HFF-Myc (cell line): ENCODE measurements around the gene CTNND2.

Experiments used
- DNase-seq: peaks from one replicate; pipeline ENCODE4 v3.0.0-alpha.2; 2011; ENCODE audit warnings: low read depth; ENCODE audit errors: extremely low read depth
- H3K4me3 ChIP-seq: replicated peaks from 2 replicates; pipeline ENCODE4 v1.5.1; 2011; ENCODE audit warnings: low read depth, mild to moderate bottlenecking, control low read depth, low read length
- TF ChIP-seq, protein P1 (sequence below): IDR thresholded peaks from 2 replicates; pipeline ENCODE4 v1.5.1; 2012; ENCODE audit warnings: mild to moderate bottlenecking, low read depth, low read length, control low read depth; ENCODE audit errors: missing control alignments

CTNND2 gene

GRCh38 chr5:11918463-11919045 lies 14.3 kb upstream of the CTNND2 start:
- TF ChIP-seq, protein P1, sequence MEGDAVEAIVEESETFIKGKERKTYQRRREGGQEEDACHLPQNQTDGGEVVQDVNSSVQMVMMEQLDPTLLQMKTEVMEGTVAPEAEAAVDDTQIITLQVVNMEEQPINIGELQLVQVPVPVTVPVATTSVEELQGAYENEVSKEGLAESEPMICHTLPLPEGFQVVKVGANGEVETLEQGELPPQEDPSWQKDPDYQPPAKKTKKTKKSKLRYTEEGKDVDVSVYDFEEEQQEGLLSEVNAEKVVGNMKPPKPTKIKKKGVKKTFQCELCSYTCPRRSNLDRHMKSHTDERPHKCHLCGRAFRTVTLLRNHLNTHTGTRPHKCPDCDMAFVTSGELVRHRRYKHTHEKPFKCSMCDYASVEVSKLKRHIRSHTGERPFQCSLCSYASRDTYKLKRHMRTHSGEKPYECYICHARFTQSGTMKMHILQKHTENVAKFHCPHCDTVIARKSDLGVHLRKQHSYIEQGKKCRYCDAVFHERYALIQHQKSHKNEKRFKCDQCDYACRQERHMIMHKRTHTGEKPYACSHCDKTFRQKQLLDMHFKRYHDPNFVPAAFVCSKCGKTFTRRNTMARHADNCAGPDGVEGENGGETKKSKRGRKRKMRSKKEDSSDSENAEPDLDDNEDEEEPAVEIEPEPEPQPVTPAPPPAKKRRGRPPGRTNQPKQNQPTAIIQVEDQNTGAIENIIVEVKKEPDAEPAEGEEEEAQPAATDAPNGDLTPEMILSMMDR = no peak
- DNase-seq = no peak
- H3K4me3 ChIP-seq = no peak overlapping the region

- TF ChIP-seq, protein P1 = no peak
- no peak for DNase-seq
- H3K4me3 ChIP-seq = no peak overlapping the region
These were observed 5.2 kb upstream of the CTNND2 start for GRCh38 chr5:11909471-11909870.

GRCh38 chr5:11906497-11906896 lies 2.3 kb upstream of the CTNND2 start:
- H3K4me3 ChIP-seq = no peak overlapping the region
- TF ChIP-seq, protein P1 = no peak
- DNase-seq = no peak

DNA sequence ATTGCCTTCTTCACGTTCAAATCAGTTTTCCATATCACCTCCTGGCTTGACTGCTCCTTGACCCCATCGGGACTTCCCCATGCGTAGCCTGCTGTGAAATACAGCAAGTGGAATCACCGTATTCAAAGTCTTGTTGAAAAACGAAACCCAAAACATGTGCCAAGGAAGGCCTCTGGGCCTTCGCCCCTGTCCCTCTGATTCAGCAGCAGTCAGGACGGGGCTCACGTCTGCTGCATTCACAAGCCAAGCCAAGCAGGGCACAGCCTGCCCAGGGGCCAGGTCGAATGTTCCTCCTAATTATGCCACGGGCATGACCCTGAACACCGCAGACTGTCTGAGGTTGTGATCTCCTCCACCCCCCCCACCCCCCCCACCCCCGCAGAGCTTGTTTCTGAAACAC lies 960 bp upstream of the CTNND2 start:
- TF ChIP-seq, protein P1 = no peak
- H3K4me3 ChIP-seq = no peak overlapping the region
- no peak for DNase-seq

DNA sequence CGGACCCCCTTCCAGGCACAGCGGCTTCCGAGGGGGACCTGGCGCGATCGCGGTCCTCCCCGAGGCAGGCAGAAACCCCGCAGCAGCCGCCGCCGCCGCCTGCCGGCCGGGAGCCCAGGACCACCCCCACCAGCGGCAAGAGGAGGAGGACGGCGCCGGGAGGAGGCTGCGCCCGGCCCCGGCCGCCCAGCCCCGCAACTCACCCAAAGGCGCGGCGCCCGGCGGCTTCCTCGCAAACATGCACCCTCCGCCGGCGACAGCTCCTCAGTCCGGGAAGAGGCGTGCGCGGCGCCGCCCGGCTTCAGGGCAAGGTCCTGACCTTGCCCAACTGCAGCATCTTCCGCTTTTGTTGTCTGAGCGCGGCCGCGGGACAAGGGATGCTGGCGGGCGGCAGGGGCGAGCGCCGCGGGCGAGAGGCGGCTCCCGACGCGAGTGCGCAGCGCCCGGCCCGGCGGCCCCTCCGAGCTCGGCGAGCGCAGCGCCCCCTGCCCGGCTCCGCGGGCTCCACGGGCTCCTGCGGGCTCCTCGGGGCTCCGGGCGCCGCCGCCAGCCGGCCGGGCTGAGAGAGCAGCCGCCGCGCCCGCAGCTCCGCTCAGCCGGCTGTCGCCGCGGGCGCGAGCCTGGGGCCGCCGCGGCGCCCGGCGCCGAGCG lies 507 bp downstream of the CTNND2 start:
- H3K4me3 ChIP-seq = no peak overlapping the region
- TF ChIP-seq, protein P1 = no peak
- no peak for DNase-seq

GRCh38 chr5:11903121-11903613 lies 1.1 kb downstream of the CTNND2 start:
- TF ChIP-seq, protein P1 = no peak
- DNase-seq = no peak
- H3K4me3 ChIP-seq = no peak overlapping the region
